HG03558 (cell line): ENCODE measurements around the gene RING1.

Experiments
- ATAC-seq: cut with Tn5 transposase; IDR thresholded peaks from one replicate; pipeline ENCODE4 v1.9.1; 2021; ENCODE audit warnings: moderate number of reproducible peaks; ENCODE audit not compliant: unreplicated experiment; ENCODE audit errors: extremely low read depth

RING1 gene

GRCh38 chr6:33236328-33236727 is 28.0 kb downstream of the RING1 start:
- ATAC-seq: no peak

- ATAC-seq: no peak
These were observed 28.6 kb downstream of the RING1 start for GRCh38 chr6:33236852-33237251.

- ATAC-seq: no peak
These were observed 29.4 kb downstream of the RING1 start for GRCh38 chr6:33237741-33238140.

DNA sequence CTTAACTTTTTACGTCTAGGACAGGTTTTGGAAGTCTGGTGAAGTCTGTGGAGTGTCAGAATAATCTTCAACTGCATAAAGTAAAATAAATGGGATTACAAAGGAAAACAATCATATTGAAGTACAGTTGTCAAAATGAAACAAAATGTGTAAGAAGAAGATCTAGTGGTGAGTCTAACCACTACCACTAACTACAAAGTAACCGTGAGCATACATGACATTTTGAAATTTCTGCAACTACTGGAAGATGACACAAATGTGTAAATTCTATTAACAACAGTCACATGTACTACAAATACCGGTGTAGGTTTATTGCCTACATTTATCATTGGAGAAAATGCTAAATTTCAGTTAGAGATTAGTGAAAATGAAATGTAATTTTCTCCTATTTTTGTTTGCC is 33.7 kb downstream of the RING1 start:
- ATAC-seq: no peak

DNA sequence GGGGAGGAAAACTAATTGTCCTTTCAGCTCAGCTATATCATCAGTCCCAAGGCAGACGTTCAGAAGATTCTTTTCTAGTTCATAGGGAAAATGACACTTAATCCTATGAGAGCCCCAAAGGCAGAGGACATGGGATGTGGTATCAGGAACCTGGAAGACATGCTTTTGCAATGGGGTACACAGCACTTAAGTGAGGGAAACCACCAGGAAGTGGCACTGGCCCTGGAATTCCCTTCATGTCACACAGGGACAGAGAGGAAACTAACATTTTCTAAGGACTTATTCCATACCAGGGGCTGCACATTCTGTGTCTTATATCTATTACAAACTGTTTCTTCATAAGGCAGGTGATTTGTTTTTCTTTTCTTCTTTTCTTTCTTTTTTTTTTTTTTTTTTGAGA is 35.2 kb downstream of the RING1 start:
- no peak for ATAC-seq

GRCh38 chr6:33247977-33248642 is 39.8 kb downstream of the RING1 start:
- no peak for ATAC-seq

DNA sequence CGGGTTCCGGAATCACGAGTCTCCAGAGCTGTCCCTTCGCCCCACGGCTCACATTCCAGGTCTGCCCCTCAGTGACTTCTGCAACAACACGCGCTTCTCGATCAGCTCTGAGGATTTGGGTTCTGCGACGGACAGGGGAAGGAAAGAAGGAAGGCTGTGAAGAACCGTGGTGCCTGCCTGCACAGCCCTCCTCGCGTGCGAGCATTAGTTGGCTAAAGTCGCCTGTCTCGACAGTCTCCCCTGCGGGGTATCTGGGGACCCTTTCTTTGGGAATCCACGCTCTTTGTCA is 40.3 kb downstream of the RING1 start:
- no peak for ATAC-seq

- ATAC-seq: peak; percentile 61
These were observed 40.8 kb downstream of the RING1 start for GRCh38 chr6:33248932-33249731.

- no peak for ATAC-seq
These were observed 41.7 kb downstream of the RING1 start for GRCh38 chr6:33249732-33250630.

GRCh38 chr6:33250731-33251130 is 42.4 kb downstream of the RING1 start:
- no peak for ATAC-seq

DNA sequence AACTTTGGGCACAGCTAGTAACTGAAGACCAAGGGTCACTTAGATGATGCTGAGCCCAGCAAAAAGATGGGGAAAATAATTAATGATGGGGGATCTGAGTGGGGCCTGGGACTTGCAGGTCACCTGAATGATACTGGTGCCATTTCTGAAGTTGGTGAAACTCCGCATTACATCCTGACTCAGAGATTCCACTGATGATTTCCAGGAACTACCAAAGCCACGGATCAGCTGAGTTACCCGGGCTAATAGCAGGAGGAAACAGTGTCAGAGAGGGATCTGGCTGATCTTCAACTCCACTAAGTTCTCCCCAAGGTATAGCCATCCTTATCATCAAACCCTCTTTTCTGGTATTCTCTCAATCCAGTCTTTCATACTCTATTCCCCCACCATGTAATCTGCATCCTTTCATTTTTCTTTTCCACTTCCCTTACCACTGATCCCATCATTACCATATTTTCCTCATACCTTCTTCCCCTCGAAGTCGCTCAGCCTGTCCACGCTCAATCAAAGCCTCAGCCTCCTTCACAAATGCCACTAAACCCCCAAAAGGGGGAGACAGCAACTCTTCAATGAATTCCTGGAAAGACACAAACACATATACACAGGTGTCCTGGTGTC is 43.2 kb downstream of the RING1 start:
- ATAC-seq: no peak

DNA sequence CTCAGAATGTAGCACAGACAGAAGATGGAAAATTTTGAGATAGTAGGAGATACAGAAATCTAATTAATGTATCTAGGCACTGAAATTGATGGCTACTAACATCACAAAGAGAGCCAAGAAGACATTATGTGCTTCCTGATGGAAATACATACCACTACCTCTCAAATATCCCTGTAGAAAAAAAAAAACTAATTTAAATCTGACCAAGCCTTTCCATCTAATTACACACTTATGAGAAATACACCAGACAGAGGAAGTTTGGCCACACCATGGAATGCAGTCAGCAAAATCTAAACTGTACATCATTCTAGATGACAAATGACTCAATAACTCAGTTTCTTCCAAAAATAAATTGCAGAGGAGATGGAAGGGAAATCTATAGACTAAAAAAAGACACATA is 44.5 kb downstream of the RING1 start:
- ATAC-seq: no peak

DNA sequence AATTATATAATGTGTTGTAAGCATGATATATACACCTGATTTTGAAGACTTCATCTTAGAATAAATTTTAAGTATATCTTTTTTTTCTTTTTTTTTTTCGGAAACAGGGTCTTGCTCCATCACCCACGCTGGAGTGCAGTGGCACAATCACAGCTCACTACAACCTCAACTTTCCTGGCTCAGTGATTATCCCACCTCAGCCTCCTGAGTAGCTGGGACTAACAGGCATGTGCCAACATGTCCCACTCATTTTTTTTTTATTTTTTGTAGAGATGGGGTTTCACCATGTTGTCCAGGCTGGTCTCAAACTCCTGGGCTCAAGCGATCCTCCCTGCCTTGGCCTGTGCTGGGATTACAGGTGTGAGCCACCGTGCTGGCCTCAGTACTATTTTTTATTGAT is 46.3 kb downstream of the RING1 start:
- ATAC-seq: no peak

- ATAC-seq: no peak
These were observed 50.7 kb downstream of the RING1 start for GRCh38 chr6:33259032-33259431.
